WI38 (cell line): ENCODE results near the gene COL17A1.

Experiments used
- H3K4me3 ChIP-seq: 2 replicates; pipeline ENCODE4 v1.5.1; 2011; ENCODE audit warnings: low read depth, mild to moderate bottlenecking, control low read depth, low read length
- CTCF ChIP-seq: IDR thresholded peaks from 2 replicates; pipeline ENCODE4 v1.5.1; 2012; ENCODE audit warnings: low read depth, mild to moderate bottlenecking, control low read depth, low read length

Gene COL17A1

GRCh38 chr10:104038958-104039752 lies 46.5 kb downstream of the COL17A1 start:
- TF ChIP-seq CTCF = no peak
- no peak overlapping the region for H3K4me3 ChIP-seq

GRCh38 chr10:104038537-104038936 lies 47.1 kb downstream of the COL17A1 start:
- H3K4me3 ChIP-seq = no peak overlapping the region
- TF ChIP-seq CTCF = no peak

DNA sequence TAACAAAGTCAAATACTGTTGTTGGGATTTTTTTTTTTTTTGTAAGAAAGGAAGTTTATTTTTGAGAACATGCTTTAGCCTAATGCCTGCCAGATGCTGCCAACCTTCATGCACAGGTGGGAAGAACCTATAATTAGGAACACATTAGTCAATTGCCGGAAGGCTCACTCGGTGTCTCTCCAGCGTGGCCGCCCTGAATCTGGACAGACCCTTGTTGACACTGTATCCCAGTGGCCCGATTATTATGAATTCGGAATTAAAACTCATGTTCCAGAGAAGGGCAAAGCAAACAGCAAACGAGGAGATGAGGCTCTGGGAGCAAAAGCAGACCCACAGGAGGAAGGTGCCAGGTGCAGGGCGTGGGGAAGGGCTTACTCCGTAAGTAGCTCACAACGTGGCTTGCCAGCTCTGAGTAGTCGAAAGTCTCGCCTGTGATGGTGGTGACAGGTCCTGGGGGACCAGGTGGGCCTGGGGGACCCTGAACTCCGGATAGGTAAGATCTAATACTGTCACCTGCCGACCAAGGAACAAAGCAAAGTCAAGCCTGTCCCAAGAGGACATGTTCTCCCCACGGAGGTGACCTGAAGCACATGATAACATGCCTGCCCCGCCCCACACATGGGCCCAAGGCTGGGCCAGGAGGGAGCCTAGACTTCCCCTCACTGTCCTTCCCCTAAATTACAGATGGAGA lies 48.3 kb downstream of the COL17A1 start:
- H3K4me3 ChIP-seq = no peak overlapping the region
- TF ChIP-seq CTCF = no peak

- no peak for TF ChIP-seq CTCF
- H3K4me3 ChIP-seq = no peak overlapping the region
Measured at GRCh38 chr10:104036518-104037260, 49.0 kb downstream of the COL17A1 start.

DNA sequence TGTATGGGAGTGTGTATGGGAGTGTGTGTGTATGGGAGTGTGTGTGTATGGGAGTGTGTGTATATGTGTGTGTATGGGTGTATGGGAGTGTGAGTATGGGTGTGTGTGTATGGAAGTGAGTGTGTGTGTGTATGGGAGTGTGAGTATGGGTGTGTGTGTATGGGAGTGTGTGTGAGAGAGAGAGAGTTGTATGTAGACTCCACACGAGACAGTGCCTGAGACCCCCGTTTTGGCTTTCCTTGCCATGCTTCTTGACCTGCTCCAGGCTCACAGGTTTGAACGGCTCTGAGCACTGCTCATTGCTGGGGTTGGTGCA lies 49.7 kb downstream of the COL17A1 start:
- no peak overlapping the region for H3K4me3 ChIP-seq
- TF ChIP-seq CTCF = no peak

DNA sequence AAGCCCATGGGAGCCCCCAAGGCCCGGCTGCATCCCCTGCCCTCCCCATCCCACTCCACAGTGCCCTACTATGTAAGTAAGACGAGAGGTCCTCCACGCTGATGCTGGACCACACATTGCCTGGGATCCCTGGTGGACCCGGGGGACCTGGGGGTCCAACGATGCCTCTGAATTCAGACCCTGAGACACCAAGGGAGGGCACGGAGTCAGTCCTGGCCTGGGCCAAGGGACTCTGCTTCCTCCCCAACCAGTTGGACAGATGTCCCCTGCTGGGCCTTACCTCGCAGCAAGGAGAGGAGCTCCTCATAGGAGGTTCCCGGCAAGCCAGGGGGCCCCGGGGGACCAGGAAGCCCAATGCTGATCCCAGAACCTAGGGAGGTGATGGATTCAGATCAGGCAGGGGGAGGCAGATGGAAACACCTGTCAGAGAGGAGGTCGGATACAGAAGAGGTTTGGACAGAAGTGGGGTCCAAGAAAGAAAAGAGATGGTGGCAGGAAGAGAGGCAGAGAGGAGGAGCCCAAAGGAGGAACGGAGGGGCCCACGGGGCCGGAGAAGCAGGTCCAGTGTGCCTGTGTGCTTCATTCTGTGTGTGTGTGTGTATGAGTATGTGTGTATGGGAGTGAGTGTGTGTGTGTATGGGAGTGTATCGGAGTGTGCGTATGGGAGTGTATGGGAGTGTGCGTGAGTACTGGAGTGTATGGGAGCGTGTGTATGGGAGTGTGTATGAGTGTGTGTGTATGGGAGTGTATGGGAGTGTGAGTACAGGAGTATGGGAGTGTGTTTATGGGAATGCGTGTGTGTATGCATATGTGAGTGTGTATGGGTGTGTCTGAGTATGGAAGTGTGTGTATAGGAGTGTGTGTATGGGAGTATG lies 50.2 kb downstream of the COL17A1 start:
- no peak for TF ChIP-seq CTCF

More for the DNA sequence above, 50.2 kb downstream of the COL17A1 start:
- no peak overlapping the region for H3K4me3 ChIP-seq
